HG02623 (cell line): ENCODE measurements around the gene RB1.

Experiments used
- ATAC-seq: cut with Tn5 transposase; IDR thresholded peaks from one replicate; pipeline ENCODE4 v1.9.1; 2021; ENCODE audit warnings: moderate library complexity; ENCODE audit not compliant: unreplicated experiment

The RB1 gene

GRCh38 chr13:48303359-48304142, at the start of gene RB1:
Gene RB1, plus strand, starts transcription at chr13:48303751. Its CDS starts 162 bp downstream, at chr13:48303913.
- peak; percentile 73 for ATAC-seq

DNA sequence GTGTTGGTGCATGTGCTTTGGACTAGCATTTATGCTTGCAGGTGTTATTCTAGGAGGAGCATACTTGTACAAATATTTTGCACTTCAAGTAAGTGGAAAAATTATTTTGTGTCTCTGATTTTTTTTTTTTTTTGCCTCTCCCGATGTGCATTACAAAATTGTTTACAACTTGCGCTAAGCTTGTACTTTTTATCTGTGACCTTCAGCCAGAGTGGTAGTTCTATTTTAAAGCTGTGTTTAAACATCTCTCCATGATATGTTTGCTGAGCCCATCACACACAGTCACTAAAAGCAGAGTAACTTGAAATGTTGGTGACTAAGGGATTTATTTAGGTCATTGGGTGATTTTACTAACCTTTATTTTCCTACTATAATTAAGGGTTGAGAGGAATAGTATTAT, 49.7 kb upstream of the RB1 start:
- no peak for ATAC-seq

GRCh38 chr13:48255090-48255489, 48.5 kb upstream of the RB1 start:
- no peak for ATAC-seq

GRCh38 chr13:48255954-48256353, 47.6 kb upstream of the RB1 start:
- ATAC-seq = no peak

DNA sequence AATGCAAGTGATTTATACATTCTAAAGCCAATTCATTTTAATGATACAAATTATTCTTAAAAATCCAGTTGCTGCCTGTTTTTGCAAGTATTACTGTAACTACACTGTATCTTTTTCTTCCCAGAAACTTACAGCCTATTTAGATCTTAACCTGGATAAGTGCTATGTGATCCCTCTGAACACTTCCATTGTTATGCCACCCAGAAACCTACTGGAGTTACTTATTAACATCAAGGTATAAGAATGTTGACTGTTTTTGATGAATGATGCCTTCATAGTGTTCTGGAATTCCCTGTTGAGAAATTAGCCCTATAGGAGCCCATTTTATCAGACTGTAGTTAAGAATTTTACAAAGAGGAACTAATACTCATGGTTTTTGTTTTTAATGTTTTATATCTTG, 45.5 kb upstream of the RB1 start:
- no peak for ATAC-seq

GRCh38 chr13:48258430-48258829, 45.1 kb upstream of the RB1 start:
- no peak for ATAC-seq

GRCh38 chr13:48260970-48261369, 42.6 kb upstream of the RB1 start:
- no peak for ATAC-seq

GRCh38 chr13:48263196-48263595, 40.4 kb upstream of the RB1 start:
- no peak for ATAC-seq

GRCh38 chr13:48264058-48264457, 39.5 kb upstream of the RB1 start:
- no peak for ATAC-seq

- peak; percentile 83 for ATAC-seq
These were observed 38.2 kb upstream of the RB1 start for GRCh38 chr13:48265217-48265815.

DNA sequence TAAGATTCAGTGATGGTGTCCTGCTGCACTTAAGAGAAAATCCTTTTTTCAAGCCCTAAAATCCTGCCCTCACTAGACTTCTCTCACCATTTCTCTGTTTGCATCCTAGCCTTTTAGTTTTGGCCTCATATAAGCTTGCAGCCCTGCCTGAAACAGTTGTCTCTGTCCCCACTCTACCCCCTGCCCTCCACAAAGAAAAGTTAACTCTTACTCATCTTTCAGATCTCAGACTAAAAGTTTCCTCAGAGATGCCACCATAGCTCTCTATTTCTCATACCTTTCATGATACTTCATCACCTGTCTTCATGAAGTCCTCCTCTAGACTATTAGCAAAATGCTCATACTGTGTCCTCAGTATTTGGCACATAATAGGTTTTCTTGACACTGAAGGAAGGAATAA, 37.4 kb upstream of the RB1 start:
- ATAC-seq = no peak

GRCh38 chr13:48266701-48267639, 36.6 kb upstream of the RB1 start:
- ATAC-seq = no peak

DNA sequence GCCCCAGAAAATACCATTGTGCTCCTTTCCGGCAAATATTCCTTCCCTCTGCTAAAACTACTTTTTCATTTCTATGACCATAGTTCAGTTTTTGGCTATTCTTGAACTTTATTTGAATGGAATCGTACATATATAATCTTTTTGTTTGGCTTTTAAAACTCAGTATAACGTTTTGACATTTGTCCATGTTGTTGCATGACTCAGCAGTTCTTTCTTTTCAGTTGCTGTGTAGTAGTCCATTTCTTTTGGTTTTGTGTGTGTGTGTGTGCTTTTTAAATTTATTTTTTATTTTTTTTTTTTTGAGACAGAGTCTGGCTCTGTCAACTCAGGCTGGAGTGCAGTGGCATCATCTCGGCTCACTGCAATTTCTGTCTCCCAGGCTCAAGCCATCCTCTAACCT, 35.5 kb upstream of the RB1 start:
- ATAC-seq = no peak

- no peak for ATAC-seq
These were observed 30.2 kb upstream of the RB1 start for GRCh38 chr13:48273346-48273745.

- no peak for ATAC-seq
These were observed 28.0 kb upstream of the RB1 start for GRCh38 chr13:48275507-48275906.

- no peak for ATAC-seq
These were observed 24.7 kb upstream of the RB1 start for GRCh38 chr13:48278806-48279205.

- ATAC-seq = no peak
These were observed 22.0 kb upstream of the RB1 start for GRCh38 chr13:48281556-48281955.

GRCh38 chr13:48291730-48292129, 11.8 kb upstream of the RB1 start:
- ATAC-seq = no peak

DNA sequence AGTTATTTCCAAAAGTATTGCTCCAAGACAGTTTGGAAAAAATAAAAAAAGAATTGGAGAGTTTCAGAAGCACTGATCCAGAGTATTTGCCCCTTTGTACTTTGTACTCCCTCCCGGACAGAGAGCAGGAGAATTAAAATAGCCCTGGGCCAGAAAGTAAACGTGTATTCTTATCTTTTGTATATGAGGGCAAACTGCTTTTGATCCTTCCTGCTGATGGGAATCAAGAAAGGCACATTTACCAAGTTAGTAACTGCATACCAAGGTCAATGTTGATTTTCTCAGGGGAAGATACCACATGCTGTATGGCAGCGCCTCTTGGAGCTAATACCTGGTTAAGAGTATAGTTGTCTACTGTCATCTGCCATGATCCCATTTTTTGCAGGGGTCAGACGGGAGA, 10.9 kb upstream of the RB1 start:
- ATAC-seq = no peak

GRCh38 chr13:48294653-48295052, 8.9 kb upstream of the RB1 start:
- no peak for ATAC-seq

- ATAC-seq = no peak
These were observed 8.3 kb upstream of the RB1 start for GRCh38 chr13:48295271-48295670.

DNA sequence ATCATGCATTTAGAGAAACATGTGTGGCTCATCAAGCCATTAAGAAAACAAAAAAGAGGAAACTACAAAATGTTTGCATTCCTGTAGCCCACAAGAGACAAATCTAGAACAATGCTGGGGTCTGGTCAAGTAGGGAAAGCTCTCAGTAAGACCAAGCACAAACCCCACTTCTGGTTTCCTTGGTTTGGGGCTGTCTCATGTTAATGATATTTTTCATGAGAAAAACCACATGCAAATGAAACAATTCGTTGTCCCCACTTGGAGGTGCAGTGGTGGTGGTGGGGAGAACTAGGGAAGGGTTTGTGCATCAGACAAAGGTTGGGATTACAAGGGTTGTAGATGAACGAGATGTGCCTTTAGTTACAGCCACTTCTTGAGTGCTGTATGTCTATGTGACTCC, 7.0 kb upstream of the RB1 start:
- no peak for ATAC-seq
